NB4 (cell line): ENCODE measurements around the gene CARNS1.

Experiments
- POLR2A ChIP-seq: IDR thresholded peaks from 2 replicates; pipeline ENCODE4 v1.6.1; 2011; ENCODE audit warnings: mild to moderate bottlenecking; ENCODE audit not compliant: insufficient read length; ENCODE audit errors: extremely low read depth
- TF ChIP-seq, protein P1 (sequence below): IDR thresholded peaks from one replicate; pipeline ENCODE4 v1.5.1; 2012; ENCODE audit warnings: low read depth, low read length

DNA sequence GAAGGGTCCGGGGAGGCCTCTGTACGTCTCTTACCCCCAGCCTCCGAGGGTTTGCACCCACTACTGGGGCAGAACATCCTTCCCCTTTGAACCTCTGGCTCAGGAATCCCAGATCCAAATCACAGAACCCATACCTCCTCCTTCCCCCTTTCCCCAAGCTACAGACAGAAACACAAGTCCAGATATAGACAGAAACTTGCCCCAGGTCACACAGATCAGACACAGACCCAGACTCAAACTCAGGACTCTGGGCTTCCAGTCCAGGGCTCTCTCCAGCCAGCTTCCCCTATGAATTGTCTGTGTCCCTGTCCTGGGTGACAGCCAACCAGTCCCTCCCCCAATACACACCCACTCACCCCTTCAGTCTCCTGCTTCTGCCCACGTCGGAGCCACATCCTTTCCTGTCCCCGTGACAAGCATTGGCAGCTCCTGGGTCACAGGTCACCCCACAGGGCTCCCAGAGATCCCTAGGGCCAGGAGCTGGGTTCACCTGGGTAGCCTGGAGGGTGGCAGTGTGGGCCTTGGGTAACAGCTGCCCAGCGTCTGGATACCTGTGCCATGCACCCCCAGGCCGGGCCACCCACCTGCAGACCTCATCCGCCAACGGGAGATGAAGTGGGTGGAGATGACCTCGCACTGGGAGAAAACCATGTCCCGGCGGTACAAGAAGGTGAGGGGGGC is 10.8 kb upstream of the CARNS1 start:
- no peak for TF ChIP-seq POLR2A
- TF ChIP-seq, protein P1, sequence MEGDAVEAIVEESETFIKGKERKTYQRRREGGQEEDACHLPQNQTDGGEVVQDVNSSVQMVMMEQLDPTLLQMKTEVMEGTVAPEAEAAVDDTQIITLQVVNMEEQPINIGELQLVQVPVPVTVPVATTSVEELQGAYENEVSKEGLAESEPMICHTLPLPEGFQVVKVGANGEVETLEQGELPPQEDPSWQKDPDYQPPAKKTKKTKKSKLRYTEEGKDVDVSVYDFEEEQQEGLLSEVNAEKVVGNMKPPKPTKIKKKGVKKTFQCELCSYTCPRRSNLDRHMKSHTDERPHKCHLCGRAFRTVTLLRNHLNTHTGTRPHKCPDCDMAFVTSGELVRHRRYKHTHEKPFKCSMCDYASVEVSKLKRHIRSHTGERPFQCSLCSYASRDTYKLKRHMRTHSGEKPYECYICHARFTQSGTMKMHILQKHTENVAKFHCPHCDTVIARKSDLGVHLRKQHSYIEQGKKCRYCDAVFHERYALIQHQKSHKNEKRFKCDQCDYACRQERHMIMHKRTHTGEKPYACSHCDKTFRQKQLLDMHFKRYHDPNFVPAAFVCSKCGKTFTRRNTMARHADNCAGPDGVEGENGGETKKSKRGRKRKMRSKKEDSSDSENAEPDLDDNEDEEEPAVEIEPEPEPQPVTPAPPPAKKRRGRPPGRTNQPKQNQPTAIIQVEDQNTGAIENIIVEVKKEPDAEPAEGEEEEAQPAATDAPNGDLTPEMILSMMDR, result no peak
